Measurements from ENCODE around the gene PAM16. TPM values are rescaled to one million over a fixed set of nuclear protein-coding genes. Genes with fewer than 3 reads are reported as not detected.

PAM16 gene
- total and polyA plus RNA-seq, 9 of the 15 experiments (the other 6 are each of a cell fraction or from before 2014, with no cell fraction given): 38.7 to 273 (median 79.3) TPM

DNA sequence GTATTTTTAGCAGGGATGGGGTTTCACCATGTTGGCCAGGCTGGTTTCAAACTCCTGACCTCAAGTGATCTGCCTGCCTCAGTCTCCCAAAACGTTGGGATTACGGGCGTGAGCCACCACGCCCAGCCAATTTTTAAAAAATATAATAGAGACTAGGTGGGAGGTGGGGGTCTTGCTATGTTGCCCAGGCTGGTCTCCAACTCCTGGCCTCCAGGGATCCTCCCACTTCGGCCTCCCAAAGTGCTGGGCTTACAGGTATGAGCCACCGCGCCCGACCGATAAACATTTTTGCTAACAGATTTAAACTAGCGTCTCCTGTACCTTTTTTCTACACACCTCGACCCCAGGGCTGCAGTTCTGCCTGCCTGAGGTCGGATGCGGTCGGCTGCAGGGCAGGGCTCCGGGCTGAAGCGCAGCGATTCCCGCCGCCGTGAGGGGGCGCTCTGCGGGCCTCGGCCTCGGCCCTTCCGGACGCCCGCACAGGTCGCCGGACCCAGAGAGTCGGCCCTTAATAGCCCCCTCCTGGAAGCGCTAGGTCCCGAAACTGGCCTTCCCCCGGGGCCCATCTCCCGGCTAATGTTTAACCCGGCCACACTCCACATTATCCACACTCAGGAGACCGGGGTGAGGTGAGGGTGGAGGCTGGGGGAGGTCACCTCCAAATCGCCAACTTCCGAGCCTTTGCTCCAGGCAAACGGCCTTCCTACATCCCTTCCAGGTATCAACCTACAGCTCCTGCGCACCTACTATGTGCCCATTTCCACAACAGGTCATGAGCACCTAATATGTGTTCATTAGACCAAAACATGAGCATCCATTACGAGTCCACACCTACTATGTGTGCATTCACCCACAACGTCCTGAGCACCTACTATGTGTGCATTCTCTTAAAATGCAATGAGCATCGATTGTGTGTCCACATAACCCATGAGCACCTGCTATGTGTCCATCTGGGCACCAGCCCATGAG lies 37.3 kb downstream of the PAM16 start (continued):
- no peak for TF ChIP-seq ZNF140 (CRISPR knock-in tag; IDR thresholded peaks at IDR 0.05)
- TF ChIP-seq KAT7 (CRISPR knock-in tag; IDR thresholded peaks at IDR 0.05; ENCODE audit: borderline replicate concordance): 0 out of 2 replicates have a peak, but pooled peaks have one; percentile 46
- no peak for TF ChIP-seq PHB2 (IDR thresholded peaks at IDR 0.05; ENCODE audit: low read depth)
- TF ChIP-seq BCOR (IDR thresholded peaks at IDR 0.05): peak; percentile 73
- peak; percentile 41 for TF ChIP-seq ATF7 (IDR thresholded peaks at IDR 0.05)
- TF ChIP-seq NR2C1 (IDR thresholded peaks at IDR 0.05): no peak
- peak; percentile 14; the same call in 1 of the 2 replicates for TF ChIP-seq NR2C1 (tag; IDR thresholded peaks at IDR 0.05)
- no peak for TF ChIP-seq U2AF1 (optimal IDR thresholded peaks at IDR 0.05; ENCODE audit: low read depth, low read length)
- TF ChIP-seq, protein P1, sequence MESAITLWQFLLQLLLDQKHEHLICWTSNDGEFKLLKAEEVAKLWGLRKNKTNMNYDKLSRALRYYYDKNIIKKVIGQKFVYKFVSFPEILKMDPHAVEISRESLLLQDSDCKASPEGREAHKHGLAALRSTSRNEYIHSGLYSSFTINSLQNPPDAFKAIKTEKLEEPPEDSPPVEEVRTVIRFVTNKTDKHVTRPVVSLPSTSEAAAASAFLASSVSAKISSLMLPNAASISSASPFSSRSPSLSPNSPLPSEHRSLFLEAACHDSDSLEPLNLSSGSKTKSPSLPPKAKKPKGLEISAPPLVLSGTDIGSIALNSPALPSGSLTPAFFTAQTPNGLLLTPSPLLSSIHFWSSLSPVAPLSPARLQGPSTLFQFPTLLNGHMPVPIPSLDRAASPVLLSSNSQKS (CRISPR knock-in tag; IDR thresholded peaks at IDR 0.05): no peak
- TF ChIP-seq, protein P2, sequence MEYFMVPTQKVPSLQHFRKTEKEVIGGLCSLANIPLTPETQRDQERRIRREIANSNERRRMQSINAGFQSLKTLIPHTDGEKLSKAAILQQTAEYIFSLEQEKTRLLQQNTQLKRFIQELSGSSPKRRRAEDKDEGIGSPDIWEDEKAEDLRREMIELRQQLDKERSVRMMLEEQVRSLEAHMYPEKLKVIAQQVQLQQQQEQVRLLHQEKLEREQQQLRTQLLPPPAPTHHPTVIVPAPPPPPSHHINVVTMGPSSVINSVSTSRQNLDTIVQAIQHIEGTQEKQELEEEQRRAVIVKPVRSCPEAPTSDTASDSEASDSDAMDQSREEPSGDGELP (CRISPR knock-in tag; IDR thresholded peaks at IDR 0.05; ENCODE audit: borderline replicate concordance): peak; percentile 62; the same call in 1 of the 2 replicates
- TF ChIP-seq BHLHE40 (IDR thresholded peaks at IDR 0.05; ENCODE audit: low read length): peak; percentile 24; the same call in 1 of the 2 replicates
- no peak for TF ChIP-seq STAT5A (IDR thresholded peaks at IDR 0.05; ENCODE audit: borderline replicate concordance, low read length)
- peak; percentile 59; the same call in 1 of the 2 replicates for TF ChIP-seq CTBP1 (IDR thresholded peaks at IDR 0.05; ENCODE audit: borderline replicate concordance)
- no peak for TF ChIP-seq NONO (IDR thresholded peaks at IDR 0.05; ENCODE audit: low read depth in 2 of 2, low read length in 1 of 2)
- no peak for TF ChIP-seq TEAD2 (tag; IDR thresholded peaks at IDR 0.05)
- TF ChIP-seq, protein P3, sequence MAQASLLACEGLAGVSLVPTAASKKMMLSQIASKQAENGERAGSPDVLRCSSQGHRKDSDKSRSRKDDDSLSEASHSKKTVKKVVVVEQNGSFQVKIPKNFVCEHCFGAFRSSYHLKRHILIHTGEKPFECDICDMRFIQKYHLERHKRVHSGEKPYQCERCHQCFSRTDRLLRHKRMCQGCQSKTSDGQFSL (CRISPR knock-in tag; IDR thresholded peaks at IDR 0.05): 0 out of 2 replicates have a peak, but pooled peaks have one; percentile 35
- TF ChIP-seq, protein P3 (tag; IDR thresholded peaks at IDR 0.05): no peak
- TF ChIP-seq NBN (IDR thresholded peaks at IDR 0.05; ENCODE audit: low read depth): no peak
- TF ChIP-seq, protein P4, sequence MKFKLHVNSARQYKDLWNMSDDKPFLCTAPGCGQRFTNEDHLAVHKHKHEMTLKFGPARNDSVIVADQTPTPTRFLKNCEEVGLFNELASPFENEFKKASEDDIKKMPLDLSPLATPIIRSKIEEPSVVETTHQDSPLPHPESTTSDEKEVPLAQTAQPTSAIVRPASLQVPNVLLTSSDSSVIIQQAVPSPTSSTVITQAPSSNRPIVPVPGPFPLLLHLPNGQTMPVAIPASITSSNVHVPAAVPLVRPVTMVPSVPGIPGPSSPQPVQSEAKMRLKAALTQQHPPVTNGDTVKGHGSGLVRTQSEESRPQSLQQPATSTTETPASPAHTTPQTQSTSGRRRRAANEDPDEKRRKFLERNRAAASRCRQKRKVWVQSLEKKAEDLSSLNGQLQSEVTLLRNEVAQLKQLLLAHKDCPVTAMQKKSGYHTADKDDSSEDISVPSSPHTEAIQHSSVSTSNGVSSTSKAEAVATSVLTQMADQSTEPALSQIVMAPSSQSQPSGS (CRISPR knock-in tag; IDR thresholded peaks at IDR 0.05): no peak
- no peak for TF ChIP-seq JUND (IDR thresholded peaks at IDR 0.05; ENCODE audit: borderline replicate concordance, low read depth, low read length)
- TF ChIP-seq JUND (tag; IDR thresholded peaks at IDR 0.05; ENCODE audit: borderline replicate concordance, low read depth, low read length): no peak
- TF ChIP-seq, protein P5, sequence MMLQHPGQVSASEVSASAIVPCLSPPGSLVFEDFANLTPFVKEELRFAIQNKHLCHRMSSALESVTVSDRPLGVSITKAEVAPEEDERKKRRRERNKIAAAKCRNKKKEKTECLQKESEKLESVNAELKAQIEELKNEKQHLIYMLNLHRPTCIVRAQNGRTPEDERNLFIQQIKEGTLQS (IDR thresholded peaks at IDR 0.05): no peak
- TF ChIP-seq, protein P5 (CRISPR knock-in tag; conservative IDR thresholded peaks at IDR 0.05): no peak
- TF ChIP-seq SP1 (CRISPR knock-in tag; IDR thresholded peaks at IDR 0.05): peak; percentile 59; the same call in 1 of the 2 replicates

All from K562 (cell line).